GM18499 (cell line): ENCODE measurements around the gene LZTS2.

Experiments used
- ATAC-seq: cut with Tn5 transposase; IDR thresholded peaks from one replicate; pipeline ENCODE4 v1.9.1; 2021; ENCODE audit warnings: moderate number of reproducible peaks; ENCODE audit not compliant: insufficient read depth, unreplicated experiment

LZTS2 gene

GRCh38 chr10:101047961-101048892, 48.6 kb downstream of the LZTS2 start:
- no peak for ATAC-seq

GRCh38 chr10:101050208-101051069, 50.8 kb downstream of the LZTS2 start:
- ATAC-seq, result no peak

GRCh38 chr10:101052285-101052684, 52.7 kb downstream of the LZTS2 start:
- ATAC-seq, result no peak

DNA sequence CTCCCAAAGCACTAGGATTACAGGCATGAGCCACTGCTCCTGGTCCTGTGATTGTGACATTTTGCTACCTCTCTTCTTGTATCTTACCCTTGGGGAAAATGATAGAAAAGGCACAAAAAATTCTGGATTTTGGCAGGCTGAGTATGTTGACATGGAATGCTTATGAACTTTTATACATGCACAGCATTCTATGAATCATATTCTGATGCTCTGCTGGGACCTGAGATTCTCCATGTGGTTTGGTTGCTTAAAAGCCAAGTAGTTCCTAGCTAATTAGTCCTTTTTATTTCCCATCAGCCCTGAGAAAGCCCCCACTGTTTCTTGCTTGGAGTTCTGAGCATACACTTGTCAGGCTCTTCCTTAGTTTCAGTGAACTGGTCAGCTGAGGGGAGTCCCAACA, 53.9 kb downstream of the LZTS2 start:
- no peak for ATAC-seq

DNA sequence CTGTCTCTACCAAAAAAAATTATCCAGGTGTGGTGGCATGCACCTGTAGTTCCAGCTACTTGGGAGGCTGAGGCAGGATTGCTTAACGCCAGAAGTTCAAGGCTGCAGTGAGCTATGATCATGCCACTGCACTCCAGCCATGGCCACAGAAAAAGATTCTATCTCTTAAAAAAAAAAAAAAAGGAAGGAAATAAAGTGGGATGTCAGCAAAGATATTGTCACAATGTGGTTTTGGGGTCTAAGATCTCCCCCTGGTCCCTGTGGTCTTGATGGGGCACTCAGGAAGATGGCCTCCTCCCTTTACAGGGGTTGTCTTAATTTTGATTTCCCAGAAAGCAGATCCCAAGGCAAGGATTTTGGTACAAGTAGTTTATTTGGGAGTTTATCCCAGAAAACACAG, 54.7 kb downstream of the LZTS2 start:
- no peak for ATAC-seq

GRCh38 chr10:101054876-101055275, 55.3 kb downstream of the LZTS2 start:
- no peak for ATAC-seq

DNA sequence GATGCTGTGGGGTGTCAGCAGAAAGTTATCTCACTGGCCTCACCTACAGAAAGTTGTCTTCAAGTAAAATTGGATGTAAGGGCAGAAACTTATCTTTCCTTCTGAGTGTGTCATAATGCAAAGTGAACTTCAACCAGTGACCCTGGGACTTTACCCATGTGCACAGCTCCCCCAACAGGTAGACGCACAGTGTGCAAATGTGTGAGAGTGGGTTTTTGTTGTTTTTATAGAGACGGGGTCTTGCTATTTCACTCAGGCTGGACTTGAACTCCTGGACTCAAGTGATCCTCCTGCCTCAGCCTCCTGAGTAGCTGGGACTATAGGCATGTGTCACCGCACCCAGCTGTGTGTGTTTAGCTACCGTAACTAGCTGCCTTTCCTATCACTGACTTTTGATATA, 55.8 kb downstream of the LZTS2 start:
- ATAC-seq, result no peak

- ATAC-seq, result no peak
Measured at GRCh38 chr10:101056365-101057151, 57.0 kb downstream of the LZTS2 start.
